Skin of body (tissue), 2 donors: ENCODE data around the gene TACC2. TPM values are rescaled to one million over a fixed set of nuclear protein-coding genes. Genes with fewer than 3 reads are reported as not detected.

ENCODE experiments used
- small RNA-seq: library from RNA; depleted of rRNA; stranded (forward); fragments of <200 nt; gene quantifications from one replicate; pipeline ENCODE3, GENCODE V24; 2014; ENCODE audit warnings: low replicate concordance
- total RNA-seq: library from RNA; depleted of rRNA; stranded (reverse); fragments of >200 nt; gene quantifications from one replicate; pipeline ENCODE4 v1.2.3, GENCODE V29; 2014

TACC2 gene
- total RNA-seq, 1 donor from 2014 or later = 40.2 TPM

Small RNA genes lying within 50 kb of the gene (small RNA-seq; reads per million reads assigned to genes)
- gene RF02219 = not detected

Other genes starting within 250 kb of the TACC2 start
- gene ATE1, start 61.1 kb upstream of the TACC2 start, total RNA-seq = 32.0 TPM
- gene NSMCE4A, start 13.9 kb upstream of the TACC2 start, total RNA-seq = 53.3 TPM